ENCODE data around the gene SPINK8.
"Not testable (repeated sequence)": the region's sequence is repeated elsewhere in the genome, so short reads cannot be mapped to it uniquely, and the experiment has no call there.

SPINK8 gene
- total RNA-seq, result 0 reads per million in 2 donors

- not testable (repeated sequence) for DNase-seq
Measured at GRCh38 chr3:48333346-48334245, at the start of gene SPINK8. TSS of gene SPINK8 (minus strand) at chr3:48333661. CDS start at chr3:48328341, 5,320 bp downstream.

DNA sequence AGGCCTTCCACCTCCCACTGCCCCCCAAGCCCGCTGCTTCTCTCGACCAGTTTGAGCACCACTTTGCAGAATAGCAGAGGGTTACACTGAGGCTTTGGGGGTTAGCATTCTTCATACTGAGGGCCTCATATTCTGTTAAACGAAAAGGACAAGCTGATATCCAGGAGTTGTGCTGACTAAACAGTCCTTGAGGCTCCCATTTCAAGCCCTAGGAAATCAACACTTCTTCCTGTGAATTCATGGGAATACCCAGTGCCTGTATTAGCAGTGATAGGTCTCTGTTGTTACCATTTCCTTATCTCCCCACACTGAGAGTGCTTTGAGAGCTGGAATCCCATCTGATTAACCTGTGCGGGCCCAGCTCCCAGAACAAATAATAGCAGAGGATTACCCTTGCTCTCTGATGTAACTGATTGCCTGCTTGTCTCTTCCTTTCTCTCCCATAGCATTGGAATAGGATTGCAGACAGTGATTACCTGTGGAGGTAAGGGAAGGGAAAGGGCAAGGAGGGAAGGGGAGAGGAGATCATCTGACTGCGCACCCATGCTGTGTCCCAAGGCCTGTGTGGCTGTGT lies 39.5 kb upstream of the SPINK8 start:
- no peak for DNase-seq

GRCh38 chr3:48372377-48372770 lies 38.9 kb upstream of the SPINK8 start:
- DNase-seq, result no peak

GRCh38 chr3:48371651-48372376 lies 38.4 kb upstream of the SPINK8 start, which contains the start of gene FBXW12:
TSS of gene FBXW12 (plus strand) at chr3:48372219. CDS start at chr3:48372768, 549 bp downstream.
- DNase-seq, result no peak

GRCh38 chr3:48370333-48370713 lies 36.9 kb upstream of the SPINK8 start:
- DNase-seq, result no peak

DNA sequence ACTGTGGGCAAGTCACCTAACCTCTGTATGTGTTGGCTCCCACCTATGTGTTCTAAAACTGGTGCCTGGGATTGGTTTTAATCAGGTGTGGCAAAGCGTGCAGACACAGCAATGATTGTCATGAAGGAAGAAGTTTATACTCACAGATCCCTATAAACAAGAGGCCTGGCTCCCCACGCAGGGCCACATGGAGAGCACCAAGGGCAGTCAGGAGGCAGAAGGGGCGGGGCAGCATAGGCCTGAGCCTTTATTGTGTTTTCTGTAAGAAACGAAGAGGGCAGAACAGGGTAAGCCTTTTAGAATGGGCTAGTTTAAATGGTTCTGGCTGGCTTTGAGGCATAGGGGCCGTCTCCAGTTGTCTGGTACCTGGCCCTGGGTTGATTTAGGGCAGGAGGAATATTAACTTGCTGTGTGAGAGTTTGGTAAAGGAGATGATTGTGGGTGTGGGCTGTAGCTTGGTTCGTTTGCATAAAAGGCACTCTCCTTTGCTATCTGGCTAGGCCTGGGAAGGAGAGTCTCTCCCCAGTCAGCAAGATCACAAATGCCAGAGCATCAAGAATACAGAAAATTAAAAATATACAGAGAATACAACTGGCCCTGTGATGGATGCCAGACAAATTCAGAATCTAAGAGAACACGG lies 36.4 kb upstream of the SPINK8 start:
- DNase-seq, result no peak

DNA sequence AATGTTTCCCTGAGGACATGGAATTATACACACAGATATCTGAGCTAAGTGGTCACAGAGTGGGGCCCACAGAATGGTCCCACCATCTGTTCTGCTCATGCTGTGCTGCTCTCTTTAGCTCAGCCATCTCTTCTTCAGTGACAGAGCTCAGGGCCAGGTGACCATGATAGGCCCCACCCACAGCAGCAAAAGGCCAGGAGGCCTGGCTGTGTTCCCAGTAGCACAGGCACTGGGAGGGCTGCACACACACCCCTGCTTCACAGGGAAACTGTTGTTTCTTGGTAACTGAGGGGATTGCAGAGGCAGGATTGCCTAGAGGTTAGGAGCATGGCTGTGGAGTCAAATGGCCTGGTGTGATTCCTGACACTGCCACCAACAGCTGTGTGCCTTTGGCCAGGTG lies 33.7 kb upstream of the SPINK8 start:
- no peak for DNase-seq

- no peak for DNase-seq
Measured at GRCh38 chr3:48364840-48365239, 31.4 kb upstream of the SPINK8 start.

DNA sequence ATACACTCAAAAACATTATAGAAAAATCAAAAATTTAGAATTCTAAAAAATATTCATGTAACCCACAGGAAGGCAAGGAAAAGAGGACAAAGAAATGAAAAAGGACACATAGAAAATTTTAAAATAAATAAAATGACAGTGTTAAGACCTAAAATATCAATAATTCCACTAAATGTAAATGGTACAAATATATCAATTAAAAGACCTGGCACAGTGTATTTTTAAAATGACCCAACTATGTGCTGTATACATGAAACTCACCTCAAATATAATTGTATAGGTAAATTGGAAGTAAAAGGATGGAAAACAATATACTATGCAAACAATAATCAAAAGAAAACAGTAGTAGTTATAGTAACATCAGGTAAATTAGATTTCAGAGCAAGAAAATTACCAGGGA lies 28.5 kb upstream of the SPINK8 start:
- no peak for DNase-seq

GRCh38 chr3:48356419-48356818 lies 23.0 kb upstream of the SPINK8 start:
- no peak for DNase-seq

DNA sequence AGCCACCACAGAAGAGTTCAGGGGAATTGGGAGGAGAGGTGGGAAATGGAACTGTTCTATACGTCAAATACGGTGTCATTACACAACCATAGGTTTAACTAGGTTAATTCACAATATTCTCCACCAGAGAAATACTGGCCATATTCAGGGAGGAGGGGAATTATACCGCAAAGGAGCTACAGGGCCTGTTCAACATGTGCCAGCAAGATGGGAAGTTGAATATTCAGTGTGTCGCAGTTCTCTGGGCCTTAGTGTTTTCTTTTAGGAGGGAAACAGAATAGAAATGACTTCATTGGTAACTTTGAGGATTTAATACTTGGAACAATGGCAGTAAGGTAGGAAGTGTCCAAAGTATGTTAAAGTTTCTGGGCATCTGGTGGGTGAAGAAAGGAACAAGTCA lies 20.5 kb upstream of the SPINK8 start:
- no peak for DNase-seq

GRCh38 chr3:48352546-48352945 lies 19.1 kb upstream of the SPINK8 start:
- DNase-seq, result no peak

- no peak for DNase-seq
Measured at GRCh38 chr3:48347500-48347899, 14.0 kb upstream of the SPINK8 start.

DNA sequence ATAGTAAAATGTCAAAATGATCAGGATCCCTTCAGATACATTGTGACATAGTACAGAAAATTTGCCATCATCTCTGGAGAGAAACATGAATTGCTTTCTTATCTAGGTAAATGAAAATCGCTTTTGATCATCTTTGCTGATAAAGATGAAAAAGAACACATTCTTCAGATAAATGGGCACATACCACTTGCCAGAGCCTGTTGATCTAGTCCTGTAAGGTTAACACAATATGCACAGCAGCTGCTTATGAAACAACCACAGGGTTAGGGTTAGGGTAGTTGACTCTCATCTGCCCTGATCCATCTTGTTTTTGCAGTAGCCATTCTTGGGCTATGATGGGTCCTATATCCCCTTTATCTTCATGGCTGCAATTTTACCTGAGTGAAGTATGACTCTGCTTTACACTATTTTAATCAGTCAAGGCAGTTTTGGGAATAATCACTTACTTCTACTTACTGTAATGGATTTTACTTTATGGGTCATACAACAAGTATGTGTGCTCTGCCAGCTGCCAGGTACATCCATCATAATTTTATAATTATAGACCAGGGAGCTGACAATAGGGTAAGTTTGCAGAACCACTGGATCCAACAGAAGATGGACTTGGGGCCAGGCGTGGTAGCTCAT lies 12.6 kb upstream of the SPINK8 start:
- no peak for DNase-seq

DNA sequence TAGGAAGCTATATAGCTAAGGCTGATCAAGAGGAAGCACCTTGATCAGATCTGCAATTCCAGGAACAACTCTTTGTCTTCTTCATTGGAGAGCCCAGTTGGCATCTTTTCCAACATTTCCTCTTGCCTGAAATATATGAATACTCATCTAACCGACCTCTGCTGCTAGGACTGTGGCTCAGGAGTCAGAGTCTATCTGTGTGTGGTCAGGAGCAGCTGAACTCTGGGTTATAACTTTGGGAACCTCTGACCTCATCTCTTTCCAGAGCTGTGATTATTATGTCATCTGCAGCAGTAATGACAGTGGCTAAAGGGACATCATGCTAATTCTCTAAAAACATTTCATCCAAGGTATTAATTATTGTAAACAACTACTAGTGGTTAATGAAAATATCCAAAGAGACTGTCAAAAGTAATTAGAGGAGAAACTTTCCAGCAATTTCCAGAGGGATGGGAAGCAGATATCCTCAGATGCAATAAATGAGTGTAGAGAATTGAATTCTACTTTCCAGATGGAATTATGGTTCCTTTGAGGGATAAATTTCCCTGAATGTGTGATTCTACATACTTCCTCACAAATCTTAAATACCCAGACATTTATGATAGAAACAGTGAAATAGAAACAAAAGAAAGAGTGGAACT lies 11.5 kb upstream of the SPINK8 start:
- DNase-seq, result no peak

DNA sequence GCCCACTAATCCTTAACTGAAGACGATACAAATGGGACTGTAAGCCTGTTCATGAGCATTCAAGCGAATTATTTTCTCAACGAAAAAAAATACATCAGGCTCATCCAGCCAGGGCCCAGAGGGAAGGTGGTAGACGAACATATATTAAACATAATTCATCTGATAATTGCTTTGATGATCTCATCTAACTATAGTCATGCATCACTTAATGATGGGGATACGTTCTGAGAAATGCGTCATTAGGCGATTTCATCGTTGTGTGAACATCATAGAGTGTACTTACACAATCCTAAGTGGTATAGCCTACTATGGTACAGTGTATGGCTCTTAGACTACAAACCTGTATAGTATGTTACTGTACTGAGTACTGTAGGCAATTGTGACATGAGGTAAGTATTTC lies 10.0 kb upstream of the SPINK8 start:
- no peak for DNase-seq

GRCh38 chr3:48338635-48339034 lies 5.2 kb upstream of the SPINK8 start:
- DNase-seq, result no peak

DNA sequence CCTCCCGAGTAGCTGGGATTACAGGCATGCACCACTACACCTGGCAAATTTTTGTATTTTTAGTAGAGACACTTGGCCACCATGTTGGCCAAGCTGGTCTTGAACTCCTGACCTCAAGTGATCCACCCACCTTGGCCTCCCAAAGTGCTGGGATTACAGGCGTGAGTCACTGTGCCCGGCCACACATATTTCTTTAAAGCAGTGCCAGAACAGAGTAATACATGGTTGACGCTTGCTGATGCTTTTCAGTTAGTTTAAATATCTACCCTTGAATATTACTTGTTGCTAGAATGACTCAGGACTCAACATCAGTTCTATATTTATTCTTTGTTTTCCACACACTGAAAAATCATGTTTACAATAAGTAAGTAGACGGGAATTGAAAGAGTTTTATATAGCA lies 4.1 kb upstream of the SPINK8 start:
- not testable (repeated sequence) for DNase-seq

DNA sequence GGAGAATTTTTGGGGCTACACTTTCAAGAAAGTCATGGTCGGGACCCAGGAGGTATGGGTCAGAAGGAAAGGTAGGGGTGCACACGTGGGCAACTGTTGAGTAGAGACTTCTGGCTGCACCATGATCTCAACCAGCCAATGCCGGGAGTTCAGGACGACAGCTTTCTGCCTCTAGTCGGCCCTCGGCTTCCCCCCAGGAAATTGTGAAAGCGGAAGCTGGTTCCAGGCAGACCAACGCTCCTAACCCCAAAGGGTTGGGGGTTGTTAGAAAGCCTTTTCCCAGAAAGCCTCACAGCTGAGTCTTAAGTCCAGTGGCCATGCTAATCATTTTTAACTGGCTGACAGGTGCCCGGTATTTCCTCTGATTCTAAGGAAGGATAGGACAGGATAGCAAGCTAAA lies 1.8 kb upstream of the SPINK8 start:
- DNase-seq, result not testable (repeated sequence)

DNA sequence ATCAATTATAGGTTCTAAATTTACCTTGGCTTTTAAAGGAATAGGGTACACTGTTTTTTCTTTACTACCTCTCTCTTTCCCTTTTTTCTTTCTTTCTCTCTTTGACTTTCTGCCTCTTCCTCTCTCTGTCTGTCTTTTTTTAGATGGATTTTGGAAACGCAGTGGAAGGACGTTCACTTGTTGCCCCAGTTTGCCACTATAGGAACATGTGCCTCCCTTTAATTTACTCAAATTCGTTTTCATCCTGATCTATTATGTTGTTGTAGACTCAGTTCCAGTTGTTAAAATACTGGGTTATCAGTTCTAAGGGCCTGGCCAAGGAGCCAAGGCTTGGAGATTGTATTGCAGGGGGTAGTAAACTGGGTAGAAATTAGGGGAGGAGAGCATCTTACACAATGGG lies 1.1 kb upstream of the SPINK8 start:
- no peak for DNase-seq

DNA sequence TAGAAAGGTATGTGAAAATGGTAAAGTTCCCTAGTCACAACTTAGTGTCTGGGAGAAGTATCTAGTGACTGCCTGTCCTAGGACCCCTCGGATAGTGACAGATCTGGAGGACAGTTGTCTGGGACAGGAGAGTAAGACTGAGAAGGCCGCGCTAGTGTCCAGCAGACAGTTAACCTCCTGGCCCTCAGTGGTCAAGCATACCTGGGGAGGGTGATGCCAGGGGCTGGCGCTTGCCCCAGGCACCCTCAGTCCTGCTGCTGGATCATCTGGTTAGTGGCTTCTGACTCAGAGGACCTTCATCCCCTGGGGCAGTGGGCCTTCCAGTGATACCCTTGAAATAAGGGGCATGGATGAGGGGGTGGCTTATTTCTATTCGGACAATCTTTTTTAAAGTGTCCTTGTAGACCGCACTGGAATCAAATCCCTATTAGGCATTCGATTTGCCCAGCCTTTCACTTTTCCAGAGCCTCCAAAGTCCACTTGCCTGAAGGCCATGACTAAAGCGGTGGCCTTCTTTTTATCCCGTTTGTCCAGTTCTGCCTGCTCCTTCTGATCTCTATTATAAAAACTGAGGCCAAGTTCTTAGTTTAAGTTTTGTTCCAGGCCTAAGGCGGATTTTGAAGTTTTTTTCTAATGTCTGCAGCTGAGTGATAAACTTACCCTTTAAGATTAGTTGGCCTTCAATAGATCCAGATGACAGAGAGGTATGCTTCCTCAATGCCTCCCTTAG lies 1.6 kb downstream of the SPINK8 start:
- not testable (repeated sequence) for DNase-seq
